K562 (cell line): ENCODE data around the gene MYOM1. TPM values are rescaled to one million over a fixed set of nuclear protein-coding genes. Genes with fewer than 3 reads are reported as not detected.

Experiments
- ATAC-seq: fragments of 200-7000 bp; cut with Tn5 transposase; 3 replicates; pipeline ENCODE4 v1.9.1; 2020; ENCODE audit warnings: moderate library complexity
- BruUV-seq: library from RNA; stranded (reverse); fragments of 400-500 nt; replicated peaks from 2 replicates; lab custom pipeline; 2021; lab: Mats Ljungman, UMichigan
- CTCF ChIA-PET: fragments of 300-600 bp; formaldehyde crosslinking; extraction: SDS; loops from one replicate; lab custom pipeline; 2021; ENCODE audit warnings: low intra/inter-chr PET ratio; lab: Yijun Ruan, JAX
- POLR2A ChIA-PET: fragments of 300-600, 350-650 bp; sonication (Branson Sonifier 250); formaldehyde crosslinking; extraction: SDS; loops from one replicate; lab custom pipeline; 2021; ENCODE audit warnings: antibody characterized with exemption, inconsistent platforms; lab: Yijun Ruan, JAX
- DNase-seq, 4 experiments: peaks; one replicate each; pipeline versions ENCODE4 v3.0.0 to v3.0.0-alpha.2; 2011 to 2018; ENCODE audit warnings: low spot score in 3 of 4, mixed read lengths in 3 of 4; ENCODE audit errors: extremely low read depth in 1 of 4
- FAIRE-seq: peaks from 2 replicates; lab custom pipeline; 2011; peaks lifted over from hg19 to GRCh38; lab: Jason Lieb, UNC
- H2AFZ ChIP-seq: 2 replicates; pipeline ENCODE4 v1.6.0; 2011; ENCODE audit warnings: low read depth, low read length, control low read depth, inconsistent platforms
- H3K27ac ChIP-seq: fragments of 200-600 bp; 3 replicates; pipeline ENCODE4 v1.8.0; 2011; ENCODE audit warnings: low read depth, mild to moderate bottlenecking, control low read depth, inconsistent platforms, low read length, moderate library complexity, mixed read lengths; ENCODE audit errors: extremely low read depth
- H3K27me3 ChIP-seq, 2 experiments: fragments of 300-600 bp in 1 of 2; 2 replicates in 1 of 2; 3 replicates in 1 of 2; pipeline versions ENCODE4 v1.6.0 to v1.8.0; 2011; ENCODE audit warnings: inconsistent platforms in 2 of 2, low read length in 2 of 2, mild to moderate bottlenecking in 1 of 2, mixed read lengths in 1 of 2, moderate library complexity in 1 of 2; ENCODE audit not compliant: control insufficient read depth in 2 of 2, insufficient read depth in 2 of 2
- H3K36me3 ChIP-seq: fragments of 300-600 bp; 3 replicates; pipeline ENCODE4 v1.8.0; 2011; ENCODE audit warnings: mild to moderate bottlenecking, low read length, inconsistent platforms; ENCODE audit not compliant: control insufficient read depth, insufficient read depth
- H3K4me1 ChIP-seq, 2 experiments: fragments of 200-600 bp in 1 of 2; replicated peaks in 1 of 2; 2 replicates in 1 of 2; 3 replicates in 1 of 2; pipeline versions ENCODE4 v1.5.1 to v1.8.0; 2011; ENCODE audit warnings: inconsistent platforms in 2 of 2, low read length in 2 of 2, mild to moderate bottlenecking in 1 of 2, mixed read lengths in 1 of 2, moderate library complexity in 1 of 2; ENCODE audit not compliant: control insufficient read depth in 2 of 2, insufficient read depth in 2 of 2
- H3K4me2 ChIP-seq: 2 replicates; pipeline ENCODE4 v1.6.1; 2011; ENCODE audit warnings: low read length, control low read depth, inconsistent platforms, mixed read lengths; ENCODE audit not compliant: insufficient read depth
- H3K4me3 ChIP-seq: fragments of 200-600 bp; sonication (generic), shearing (Covaris generic); 2 replicates; pipeline ENCODE4 v1.5.1; 2016; ENCODE audit warnings: control low read depth, inconsistent platforms
- H3K79me2 ChIP-seq: fragments of 200-600 bp; 3 replicates; pipeline ENCODE4 v1.8.0; 2011; ENCODE audit warnings: low read length, inconsistent platforms; ENCODE audit not compliant: control insufficient read depth, insufficient read depth
- H3K9ac ChIP-seq, 2 experiments: 2 replicates each; pipeline versions ENCODE4 v1.6.0 to v1.6.1; 2011; ENCODE audit warnings: low read depth in 2 of 2, low read length in 2 of 2, control low read depth in 1 of 2, inconsistent platforms in 1 of 2, mild to moderate bottlenecking in 1 of 2, mixed read lengths in 1 of 2; ENCODE audit not compliant: insufficient read depth in 1 of 2
- H3K9me1 ChIP-seq: one replicate; pipeline ENCODE4 v1.6.0; 2011; ENCODE audit warnings: inconsistent platforms, mild to moderate bottlenecking, low read length, moderate library complexity; ENCODE audit not compliant: control insufficient read depth, insufficient read depth
- H3K9me3 ChIP-seq: replicated peaks from 2 replicates; pipeline ENCODE4 v1.5.1; 2011; ENCODE audit warnings: low read depth, low read length, inconsistent platforms; ENCODE audit not compliant: control insufficient read depth, insufficient read depth
- H4K20me1 ChIP-seq: replicated peaks from 2 replicates; pipeline ENCODE4 v1.6.1; 2011; ENCODE audit warnings: low read length, inconsistent platforms, mixed read lengths; ENCODE audit not compliant: control insufficient read depth, insufficient read depth
- FOSL1 ChIP-seq: fragments of 200-800 bp; sonication (Bioruptor generic); conservative IDR thresholded peaks from 2 replicates; pipeline ENCODE4 v1.6.1; 2016; ENCODE audit warnings: missing genetic modification characterization, missing compliant biosample characterization
- HDAC8 ChIP-seq: fragments of 450-650 bp; IDR thresholded peaks from 2 replicates; pipeline ENCODE4 v1.6.1; 2016; ENCODE audit warnings: mild to moderate bottlenecking, missing genetic modification characterization, moderate library complexity, missing compliant biosample characterization
- ILF3 ChIP-seq: fragments of 450-650 bp; IDR thresholded peaks from 2 replicates; pipeline ENCODE4 v1.6.1; 2018; ENCODE audit warnings: antibody characterized with exemption, mild to moderate bottlenecking, moderate library complexity, borderline replicate concordance
- JUN ChIP-seq, 2 experiments: sonication (generic) in 1 of 2; formaldehyde crosslinking in 1 of 2; IDR thresholded peaks; 2 replicates each; pipeline versions ENCODE4 v1.6.1 to v1.8.0; 2012 to 2022; ENCODE audit warnings: borderline replicate concordance in 2 of 2, mild to moderate bottlenecking in 2 of 2, improper control_type of control experiment in 1 of 2, low read depth in 1 of 2, low read length in 1 of 2, missing genetic modification reagents in 1 of 2
- LCOR ChIP-seq: sonication (generic); formaldehyde crosslinking; IDR thresholded peaks from 2 replicates; pipeline ENCODE4 v1.8.0; 2022; ENCODE audit warnings: mild to moderate bottlenecking, missing genetic modification reagents
- MAFF ChIP-seq: IDR thresholded peaks from 2 replicates; pipeline ENCODE4 v1.6.1; 2012; ENCODE audit warnings: low read length, improper control_type of control experiment
- MAFG ChIP-seq: fragments of 450-650 bp; conservative IDR thresholded peaks from 2 replicates; pipeline ENCODE4 v1.6.1; 2016; ENCODE audit warnings: missing genetic modification characterization, missing compliant biosample characterization
- MCM3 ChIP-seq: fragments of 450-650 bp; IDR thresholded peaks from 2 replicates; pipeline ENCODE4 v1.6.1; 2016
- MLX ChIP-seq, 2 experiments: fragments of 450-650 bp in 1 of 2; sonication (generic) in 1 of 2; formaldehyde crosslinking; conservative IDR thresholded peaks; 2 replicates each; pipeline versions ENCODE4 v1.4.0 to v1.8.1; 2020 to 2022; ENCODE audit warnings: mild to moderate bottlenecking in 1 of 2, missing genetic modification reagents in 1 of 2
- NKRF ChIP-seq: fragments of 450-650 bp; IDR thresholded peaks from 2 replicates; pipeline ENCODE4 v1.6.1; 2016; ENCODE audit warnings: borderline replicate concordance
- PRDM10 ChIP-seq: fragments of 450-650 bp; IDR thresholded peaks from 2 replicates; pipeline ENCODE4 v1.6.1; 2018; ENCODE audit not compliant: partially characterized antibody
- SPI1 ChIP-seq: IDR thresholded peaks from 2 replicates; pipeline ENCODE4 v1.6.1; 2011; ENCODE audit warnings: low read depth, low read length, control low read depth, borderline replicate concordance
- SUPT5H ChIP-seq: fragments of 450-650 bp; IDR thresholded peaks from 2 replicates; pipeline ENCODE4 v1.6.1; 2016
- ZKSCAN1 ChIP-seq: fragments of 150-350 bp; IDR thresholded peaks from 2 replicates; pipeline ENCODE4 v1.6.1; 2016; ENCODE audit warnings: low read depth, low read length
- ZNF316 ChIP-seq: fragments of 450-650 bp; IDR thresholded peaks from 2 replicates; pipeline ENCODE4 v1.6.1; 2016
- ZNF431 ChIP-seq: sonication (generic); formaldehyde crosslinking; IDR thresholded peaks from 2 replicates; pipeline ENCODE4 v1.8.0; 2022; ENCODE audit warnings: mild to moderate bottlenecking, missing genetic modification reagents
- WGBS: fragments of 100-300 bp; shearing (Covaris generic); methylation state at CpG from one replicate; pipeline ENCODE4 v1.1.6; 2016; ENCODE audit warnings: low coverage, mixed read lengths; ENCODE audit not compliant: insufficient coverage; ENCODE audit errors: missing lambda C conversion rate; 5-methylcytosine and 5-hydroxymethylcytosine counted together
- in situ Hi-C: fragments of 300-500 bp; cut with MboI; formaldehyde crosslinking; loops from 4 replicates; pipeline ENCODE4 v1.15.0; 2018; ENCODE audit warnings: inconsistent platforms, mixed read lengths
- intact Hi-C: fragments of 100-400 bp; cut with micrococcal nuclease; formaldehyde crosslinking; loops from 2 replicates; pipeline ENCODE4 v1.14.2; 2022
- polyA plus RNA-seq, 8 experiments: library from polyadenylated mRNA; depleted of rRNA in 4 of 8; stranded (reverse) in 5 of 8; unstranded in 3 of 8; fragments of >200 nt; fragmentation: Nextera tagmentation in 2 of 8; fragmentation: Illumina TruSeq in 1 of 8; extraction: Ambion mirVana in 2 of 8; extraction: Trizol in 1 of 8; gene quantifications; 2 replicates each; pipeline versions ENCODE4 v1.2.1 to v1.2.3, GENCODE V29; 2011 to 2014; ENCODE audit warnings: inconsistent platforms in 1 of 8, missing spikeins in 1 of 8
- total RNA-seq, 7 experiments: library from RNA; depleted of rRNA in 6 of 7; stranded (reverse); fragments of >200 nt in 6 of 7; fragmentation: Illumina TruSeq in 2 of 7; extraction: Trizol in 2 of 7; gene quantifications; 2 replicates each; pipeline versions ENCODE4 v1.2.1 to v1.2.3, GENCODE V29; 2011 to 2021; ENCODE audit warnings: low replicate concordance in 1 of 7

The MYOM1 gene
- total and polyA plus RNA-seq, 9 of the 15 experiments (the other 6 are each of a cell fraction or from before 2014, with no cell fraction given): 0.01 to 0.62 (median 0.25) TPM

GRCh38 chr18:3147935-3148554, 71.7 kb downstream of the MYOM1 start:
- Histone ChIP-seq H3K27me3 (no peaks in the 10 kb centered on the region), H3K4me1 (peaks cover 4 to 5% of the 10 kb centered on the region in 2 experiments; a peak in 2 of 5 replicates), H4K20me1 (no peaks in the 10 kb centered on the region), H3K4me2 (peak overlapping the region; percentile 70), H3K4me3 (peak overlapping the region; percentile 18), H3K9me3 (no peaks in the 10 kb centered on the region), H3K9ac (peak overlapping the region; percentile 47 to 70; a peak in 3 of 4 replicates), H3K9me1 (no peaks in the 10 kb centered on the region), H2AFZ (peak overlapping the region; percentile 94), H3K27ac (no peak overlapping the region; the same call in 2 of the 3 replicates), H3K79me2 (no peaks in the 10 kb centered on the region), H3K36me3 (no peaks in the 10 kb centered on the region)
- CTCF ChIA-PET: no interaction called here
- POLR2A ChIA-PET: interaction anchor here (1.0 to 1.2 kb wide), 2 partner anchors 133 to 163 kb away, joined by 4 read pairs; no protein-coding TSS in a partner anchor
- WGBS: 21% methylated on average over 8 of the region's 8 CpGs
- DNase-seq: no peak
- ATAC-seq: peak; percentile 57
- intact Hi-C loops: loop anchor here (2.0 kb wide), 1 partner anchor 99 kb away; the partner anchor contains the start of gene MYL12A
- no TSS peak for BruUV-seq
- no peak for FAIRE-seq
- in situ Hi-C loops: no loop called here
- no peak for TF ChIP-seq NKRF
- TF ChIP-seq MAFG (tag): peak; percentile 85
- no peak for TF ChIP-seq HDAC8 (tag)
- peak; percentile 96 for TF ChIP-seq ZNF316
- TF ChIP-seq MAFF: peak; percentile 63
- TF ChIP-seq SUPT5H: no peak
- no peak for TF ChIP-seq ILF3
- no peak for TF ChIP-seq MCM3
- peak; percentile 86 for TF ChIP-seq ZKSCAN1
- no peak for TF ChIP-seq PRDM10
- TF ChIP-seq SPI1: no peak
- TF ChIP-seq FOSL1 (tag): 0 out of 2 replicates have a peak, but pooled peaks have one; percentile 15
- TF ChIP-seq JUN (IDR thresholded peaks at IDR 0.05; ENCODE audit: borderline replicate concordance, low read depth, low read length): no peak
- no peak for TF ChIP-seq JUN (CRISPR knock-in tag; IDR thresholded peaks at IDR 0.05; ENCODE audit: borderline replicate concordance)
- TF ChIP-seq MLX (CRISPR knock-in tag; conservative IDR thresholded peaks at IDR 0.05): no peak
- no peak for TF ChIP-seq LCOR
- no peak for TF ChIP-seq ZNF431
